IMR-90 (cell line): ENCODE measurements around the gene PNP. TPM values are rescaled to one million over a fixed set of nuclear protein-coding genes. Genes with fewer than 3 reads are reported as not detected.

Experiments
- ATAC-seq: fragments of 200-7000 bp; cut with Tn5 transposase; 2 replicates; pipeline ENCODE4 v1.9.1; 2020; ENCODE audit warnings: low read depth, mild to moderate bottlenecking, moderate library complexity
- BruUV-seq: library from RNA; stranded (reverse); fragments of 400-500 nt; replicated peaks from 2 replicates; lab custom pipeline; 2021; lab: Mats Ljungman, UMichigan
- CTCF ChIA-PET: fragments of 300-600 bp; formaldehyde crosslinking; extraction: SDS; loops from one replicate; lab custom pipeline; 2021; ENCODE audit warnings: antibody characterized with exemption; lab: Yijun Ruan, JAX
- POLR2A ChIA-PET: fragments of 300-600 bp; sonication (Branson Sonifier 250); formaldehyde crosslinking; loops from one replicate; lab custom pipeline; 2022; ENCODE audit warnings: antibody characterized with exemption; ENCODE audit not compliant: unreplicated experiment; lab: Charles Lee
- DNase-seq: peaks from one replicate; pipeline ENCODE4 v3.0.0; 2013
- H2AFZ ChIP-seq: replicated peaks from 2 replicates; pipeline ENCODE3; 2013; ENCODE audit warnings: low read length, mild to moderate bottlenecking; ENCODE audit not compliant: poor library complexity
- H2AK5ac ChIP-seq: 2 replicates; pipeline ENCODE4 v1.6.1; 2013; ENCODE audit warnings: low read depth, low read length, inconsistent platforms
- H2AK9ac ChIP-seq: replicated peaks from 2 replicates; pipeline ENCODE3; 2013; ENCODE audit warnings: mild to moderate bottlenecking, low read depth, low read length, moderate library complexity; ENCODE audit not compliant: poor library complexity
- H2BK120ac ChIP-seq: 2 replicates; pipeline ENCODE4 v1.6.1; 2013; ENCODE audit warnings: low read depth, low read length, inconsistent platforms
- H2BK15ac ChIP-seq: 3 replicates; pipeline ENCODE4 v1.6.1; 2013; ENCODE audit warnings: low read depth, low read length, inconsistent platforms
- H2BK20ac ChIP-seq: 2 replicates; pipeline ENCODE4 v1.6.1; 2013; ENCODE audit warnings: low read depth, mild to moderate bottlenecking, inconsistent platforms, low read length, moderate library complexity
- H2BK5ac ChIP-seq: 2 replicates; pipeline ENCODE4 v1.6.1; 2013; ENCODE audit warnings: mild to moderate bottlenecking, low read depth, low read length, inconsistent platforms; ENCODE audit not compliant: poor library complexity, severe bottlenecking
- H3K14ac ChIP-seq: replicated peaks from 2 replicates; pipeline ENCODE4 v1.6.1; 2013; ENCODE audit warnings: low read depth, low read length, inconsistent platforms
- H3K18ac ChIP-seq: 2 replicates; pipeline ENCODE4 v1.6.1; 2013; ENCODE audit warnings: low read depth, low read length, control low read depth
- H3K23ac ChIP-seq: 2 replicates; pipeline ENCODE4 v1.6.1; 2013; ENCODE audit warnings: low read depth, low read length, inconsistent platforms
- H3K27ac ChIP-seq: 2 replicates; pipeline ENCODE4 v1.5.1; 2013; ENCODE audit warnings: mild to moderate bottlenecking, control low read depth, low read length; ENCODE audit not compliant: insufficient read depth
- H3K27me3 ChIP-seq: 2 replicates; pipeline ENCODE4 v1.6.1; 2013; ENCODE audit warnings: low read length; ENCODE audit not compliant: control insufficient read depth, insufficient read depth
- H3K36me3 ChIP-seq: 2 replicates; pipeline ENCODE4 v1.6.1; 2013; ENCODE audit warnings: low read length, mixed read lengths; ENCODE audit not compliant: control insufficient read depth, insufficient read depth
- H3K4ac ChIP-seq: 2 replicates; pipeline ENCODE4 v1.6.1; 2013; ENCODE audit warnings: low read depth, low read length, inconsistent platforms
- H3K4me1 ChIP-seq: 2 replicates; pipeline ENCODE4 v1.6.1; 2013; ENCODE audit warnings: low read length, mixed read lengths; ENCODE audit not compliant: control insufficient read depth, insufficient read depth
- H3K4me2 ChIP-seq: 2 replicates; pipeline ENCODE4 v1.6.1; 2013; ENCODE audit warnings: low read depth, mild to moderate bottlenecking, control low read depth, low read length, moderate library complexity
- H3K4me3 ChIP-seq: 2 replicates; pipeline ENCODE4 v1.5.1; 2013; ENCODE audit warnings: low read depth, mild to moderate bottlenecking, control low read depth, low read length, moderate library complexity; ENCODE audit not compliant: insufficient read depth
- H3K56ac ChIP-seq: 2 replicates; pipeline ENCODE4 v1.6.1; 2013; ENCODE audit warnings: low read length, inconsistent platforms; ENCODE audit not compliant: insufficient read depth; ENCODE audit errors: extremely low read depth
- H3K79me1 ChIP-seq, 2 experiments: 2 replicates each; pipeline ENCODE4 v1.6.1; 2013; ENCODE audit warnings: low read length in 2 of 2, inconsistent platforms in 1 of 2, low read depth in 1 of 2
- H3K9ac ChIP-seq: 2 replicates; pipeline ENCODE4 v1.6.1; 2013; ENCODE audit warnings: low read depth, low read length, control low read depth
- H3K9me1 ChIP-seq: 2 replicates; pipeline ENCODE4 v1.6.1; 2013; ENCODE audit warnings: low read length, inconsistent platforms; ENCODE audit not compliant: insufficient read depth
- H3K9me3 ChIP-seq: 2 replicates; pipeline ENCODE4 v1.6.1; 2013; ENCODE audit warnings: low read length; ENCODE audit not compliant: control insufficient read depth, insufficient read depth
- H4K20me1 ChIP-seq: 2 replicates; pipeline ENCODE4 v1.6.1; 2013; ENCODE audit warnings: low read length, inconsistent platforms; ENCODE audit not compliant: insufficient read depth
- H4K5ac ChIP-seq: 2 replicates; pipeline ENCODE4 v1.6.1; 2013; ENCODE audit warnings: mild to moderate bottlenecking, low read depth, low read length, control low read depth
- H4K8ac ChIP-seq, 2 experiments: 2 replicates each; pipeline ENCODE4 v1.6.1; 2013; ENCODE audit warnings: low read depth in 2 of 2, low read length in 2 of 2, control low read depth in 1 of 2, inconsistent platforms in 1 of 2
- H4K91ac ChIP-seq: 2 replicates; pipeline ENCODE4 v1.6.1; 2013; ENCODE audit warnings: low read depth, low read length, inconsistent platforms; ENCODE audit not compliant: insufficient read depth
- CHD1 ChIP-seq: IDR thresholded peaks from 2 replicates; pipeline ENCODE4 v1.6.1; 2012; ENCODE audit warnings: low read depth, low read length, improper control_type of control experiment
- MAFK ChIP-seq: IDR thresholded peaks from 2 replicates; pipeline ENCODE4 v1.6.1; 2012; ENCODE audit warnings: low read depth, low read length, improper control_type of control experiment
- MAZ ChIP-seq: IDR thresholded peaks from 2 replicates; pipeline ENCODE4 v1.6.1; 2012; ENCODE audit warnings: low read depth, mild to moderate bottlenecking, low read length, improper control_type of control experiment, moderate library complexity, borderline replicate concordance
- MXI1 ChIP-seq: IDR thresholded peaks from 2 replicates; pipeline ENCODE4 v1.6.1; 2012; ENCODE audit warnings: low read depth, mild to moderate bottlenecking, low read length, moderate library complexity, borderline replicate concordance
- RAD21 ChIP-seq: IDR thresholded peaks from 2 replicates; pipeline ENCODE4 v1.6.1; 2012; ENCODE audit warnings: low read length, improper control_type of control experiment
- RCOR1 ChIP-seq: IDR thresholded peaks from 2 replicates; pipeline ENCODE4 v1.6.1; 2012; ENCODE audit warnings: mild to moderate bottlenecking, low read length, improper control_type of control experiment; ENCODE audit not compliant: insufficient replicate concordance
- WGBS, 2 experiments: methylation state at CpG; one replicate each; pipeline versions ENCODE4 v1.1.5 to v1.1.7; 2013; ENCODE audit warnings: missing lambda C conversion rate in 2 of 2; ENCODE audit not compliant: insufficient read length in 1 of 2; ENCODE audit errors: extremely low coverage in 2 of 2; 5-methylcytosine and 5-hydroxymethylcytosine counted together
- dilution Hi-C: fragments of 300-500 bp; cut with HindIII; formaldehyde crosslinking; loops from one replicate; pipeline ENCODE4 v1.14.3; 2018; ENCODE audit warnings: low sequenced_read_pairs; ENCODE audit not compliant: unreplicated experiment
- in situ Hi-C: fragments of 300-500 bp; cut with MboI; formaldehyde crosslinking; loops from 3 replicates; pipeline ENCODE4 v1.14.3; 2019; ENCODE audit warnings: low sequenced_read_pairs, inconsistent platforms, mixed read lengths
- intact Hi-C: fragments of 100-400 bp; cut with micrococcal nuclease; formaldehyde crosslinking; loops from 2 replicates; pipeline ENCODE4 v1.10.0; 2022
- polyA plus RNA-seq, 3 experiments: library from polyadenylated mRNA; depleted of rRNA; stranded (reverse); fragments of >200 nt; gene quantifications; 2 replicates each; pipeline ENCODE4 v1.2.3, GENCODE V29; 2012; ENCODE audit warnings: low replicate concordance in 1 of 3
- total RNA-seq: library from RNA; depleted of rRNA; stranded (reverse); fragments of >200 nt; gene quantifications from 2 replicates; pipeline ENCODE4 v1.2.3, GENCODE V29; 2012

The PNP gene
- total and polyA plus RNA-seq, 2 of the 4 experiments (the other 2 are of a cell fraction): 53.4 to 68.8 TPM

DNA sequence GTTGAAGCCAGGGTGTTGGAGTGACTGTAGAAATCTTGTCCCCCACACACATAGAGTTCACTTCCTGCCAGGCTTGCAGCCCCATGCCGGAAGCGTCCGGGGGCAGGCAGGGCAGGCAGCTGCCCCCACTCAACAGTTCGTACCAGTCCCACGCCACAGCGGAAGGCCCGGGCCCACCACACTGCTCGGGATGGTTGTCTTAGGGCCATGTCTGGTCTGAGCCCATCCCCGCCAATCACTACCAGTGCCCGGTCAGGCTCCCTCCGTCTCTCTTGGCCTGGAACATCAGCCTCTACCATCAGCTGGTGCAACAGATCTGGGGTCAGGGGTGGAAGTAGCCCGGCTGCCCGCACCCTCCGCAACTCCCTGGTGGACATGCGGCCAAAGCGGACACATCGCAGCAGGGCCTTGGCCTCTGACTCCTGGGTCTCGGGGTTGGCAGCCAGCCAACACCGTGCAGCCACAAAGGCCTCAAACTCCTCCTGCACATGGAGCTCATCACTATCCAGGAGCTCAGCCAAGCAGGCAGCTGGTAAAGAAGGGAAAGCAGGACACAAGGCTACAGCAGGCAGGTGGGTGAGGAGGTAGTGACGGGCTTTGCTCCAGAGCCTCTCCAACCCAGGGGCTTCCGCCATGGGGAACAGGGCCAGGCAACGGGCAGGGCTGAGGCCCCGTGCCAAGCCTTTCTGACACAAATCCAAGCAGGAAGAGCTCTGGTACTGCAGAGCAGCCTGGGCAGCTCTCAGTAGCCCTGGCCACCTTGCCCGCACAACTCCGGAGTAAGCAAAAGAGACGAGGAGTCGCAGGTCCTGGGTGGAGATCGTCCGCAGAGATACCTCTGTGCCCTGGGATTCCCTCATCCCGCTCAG is 39.2 kb upstream of the PNP start:
- Histone ChIP-seq H2BK5ac (no peak overlapping the region), H3K4me1 (peaks cover 2% of the 10 kb centered on the region; the same call in 1 of the 2 replicates), H2BK15ac (no peak overlapping the region), H3K56ac (no peak overlapping the region), H3K9me3 (no peaks in the 10 kb centered on the region), H4K91ac (no peak overlapping the region), H3K18ac (no peak overlapping the region), H3K27ac (no peak overlapping the region), H3K4me2 (no peak overlapping the region), H3K23ac (no peak overlapping the region), H2AK9ac (no peak overlapping the region), H3K9ac (no peak overlapping the region), H4K20me1 (no peaks in the 10 kb centered on the region), H3K4me3 (no peak overlapping the region), H2AK5ac (no peak overlapping the region), H3K27me3 (peaks cover 3% of the 10 kb centered on the region; the same call in 1 of the 2 replicates), H3K36me3 (no peaks in the 10 kb centered on the region), H4K5ac (no peak overlapping the region), H3K9me1 (no peaks in the 10 kb centered on the region), H3K4ac (no peak overlapping the region), H3K14ac (no peak overlapping the region), H4K8ac (no peak overlapping the region), H2AFZ (no peak overlapping the region), H2BK120ac (no peak overlapping the region), H2BK20ac (no peak overlapping the region), H3K79me1 (no peaks in the 10 kb centered on the region)
- 93% methylated on average over 14 of the region's 30 CpGs; no CpG with 5 or more reads in 1 of the 2 experiments for WGBS, 2 experiments
- POLR2A ChIA-PET: interaction anchor here (0.5 kb wide), 1 partner anchor 11 kb away, joined by 4 read pairs; no protein-coding TSS in a partner anchor
- DNase-seq (no peak), ATAC-seq (no peak)
- intact Hi-C loops: no loop called here
- no TSS peak for BruUV-seq
- in situ Hi-C loops: no loop called here
- TF ChIP-seq RAD21 (no peak), MAFK (no peak), MAZ (no peak), MXI1 (no peak), CHD1 (no peak), RCOR1 (no peak)
- dilution Hi-C loops: no loop called here
- CTCF ChIA-PET: no interaction called here
